GM19099 (cell line): ENCODE data around the gene MESP2.

Source experiments
- POLR2A ChIP-seq: IDR thresholded peaks from 3 replicates; pipeline ENCODE4 v1.6.1; 2011; ENCODE audit warnings: low read depth; ENCODE audit not compliant: insufficient read length; ENCODE audit errors: extremely low read depth

MESP2 gene

DNA sequence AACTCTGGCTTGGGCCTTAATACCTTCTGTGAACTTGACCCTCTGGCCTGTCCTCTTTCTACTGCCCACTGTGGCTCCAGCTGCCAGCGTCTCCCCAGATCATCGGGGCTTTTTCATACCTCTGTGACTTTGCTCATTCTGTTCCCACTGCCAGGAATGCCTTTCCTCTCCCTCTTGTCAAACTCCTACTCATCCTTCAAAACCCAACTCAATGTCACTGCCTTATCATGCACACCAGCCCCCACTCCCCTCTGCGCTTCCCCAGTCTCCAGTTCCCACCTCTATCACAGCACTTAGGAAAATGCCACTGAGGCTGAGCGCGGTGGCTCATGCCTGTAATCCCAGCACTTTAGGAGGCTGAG is 33.6 kb downstream of the MESP2 start:
- no peak for TF ChIP-seq POLR2A

DNA sequence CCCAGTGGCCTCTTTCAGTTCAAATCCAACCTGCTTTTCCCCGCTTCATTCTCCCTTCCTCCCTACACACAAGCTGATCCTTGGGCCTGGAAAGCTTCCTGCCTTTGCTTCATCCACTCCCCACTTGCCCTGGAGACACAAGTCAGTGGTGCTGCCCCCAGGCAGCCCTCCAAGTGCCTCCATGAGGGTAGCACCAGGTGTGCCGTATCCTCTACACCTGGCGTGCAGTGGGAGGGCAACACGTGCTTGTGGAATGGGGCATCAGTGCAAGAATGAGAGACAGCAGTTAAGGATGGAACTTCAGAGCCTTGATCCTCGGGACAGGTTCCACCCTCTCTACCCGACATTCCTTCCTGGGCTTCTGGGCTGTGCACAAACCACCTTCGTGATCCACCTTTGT is 34.7 kb downstream of the MESP2 start:
- no peak for TF ChIP-seq POLR2A

DNA sequence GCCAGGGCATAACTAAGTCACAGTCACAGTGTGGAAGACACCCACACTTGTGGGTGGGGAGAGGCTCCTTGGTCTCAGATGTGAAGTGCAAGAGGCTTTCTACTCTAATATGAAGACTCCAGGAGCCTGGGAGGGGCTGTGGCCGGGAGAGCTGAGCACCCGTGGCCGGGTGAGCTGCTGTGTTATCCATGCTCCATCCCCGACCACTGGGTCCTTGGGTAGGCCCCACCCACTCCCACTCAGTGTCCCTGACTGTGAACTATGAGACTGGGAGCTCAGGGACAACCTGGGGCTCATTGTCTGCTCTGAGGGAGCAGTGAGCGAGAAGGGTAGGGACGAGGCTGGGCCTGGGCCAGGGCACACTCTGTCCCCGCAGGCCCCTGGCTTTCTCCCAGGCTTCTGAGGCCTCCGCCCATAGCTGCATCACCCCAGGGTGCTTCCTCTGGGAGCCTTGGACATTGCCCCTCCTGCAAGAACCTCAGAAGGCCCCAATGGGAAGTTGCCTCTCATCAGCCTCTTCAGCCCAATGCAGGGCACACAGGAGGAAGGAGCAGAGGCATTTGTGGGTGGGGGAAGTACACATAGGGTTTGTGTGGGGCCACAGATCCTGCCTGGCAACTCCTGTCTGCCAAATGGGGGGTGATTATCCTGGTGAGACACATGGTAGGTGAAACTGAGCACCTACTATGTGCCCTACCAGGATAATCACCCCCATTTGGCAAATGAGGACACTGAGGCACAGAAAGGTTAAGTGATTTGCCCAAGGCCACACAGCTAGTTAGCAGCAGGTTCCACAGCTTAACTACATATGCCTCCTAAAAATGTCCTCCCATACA is 36.1 kb downstream of the MESP2 start:
- no peak for TF ChIP-seq POLR2A

DNA sequence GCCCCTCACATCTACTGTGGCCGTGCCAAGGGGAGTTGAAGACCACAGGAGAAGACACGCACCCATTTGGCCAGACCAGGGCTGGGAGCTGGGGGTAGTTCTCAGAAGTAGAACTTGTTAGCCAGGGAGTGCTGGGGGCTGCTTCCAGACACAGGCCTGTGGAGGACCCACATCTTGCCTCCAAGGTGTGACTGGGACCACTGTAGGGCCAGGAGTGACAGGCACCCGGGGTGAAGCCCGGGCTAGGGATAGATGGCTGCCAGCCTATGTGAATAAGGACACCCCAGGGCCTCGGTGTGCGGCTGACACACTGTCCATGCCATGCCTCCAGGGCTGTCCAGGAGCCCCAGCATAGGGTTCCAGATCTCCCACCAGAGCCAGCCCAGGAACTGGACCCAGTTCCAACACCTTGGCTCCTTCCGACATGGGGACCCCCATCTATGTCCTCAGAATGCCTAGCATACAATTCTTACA is 36.8 kb downstream of the MESP2 start:
- no peak for TF ChIP-seq POLR2A

DNA sequence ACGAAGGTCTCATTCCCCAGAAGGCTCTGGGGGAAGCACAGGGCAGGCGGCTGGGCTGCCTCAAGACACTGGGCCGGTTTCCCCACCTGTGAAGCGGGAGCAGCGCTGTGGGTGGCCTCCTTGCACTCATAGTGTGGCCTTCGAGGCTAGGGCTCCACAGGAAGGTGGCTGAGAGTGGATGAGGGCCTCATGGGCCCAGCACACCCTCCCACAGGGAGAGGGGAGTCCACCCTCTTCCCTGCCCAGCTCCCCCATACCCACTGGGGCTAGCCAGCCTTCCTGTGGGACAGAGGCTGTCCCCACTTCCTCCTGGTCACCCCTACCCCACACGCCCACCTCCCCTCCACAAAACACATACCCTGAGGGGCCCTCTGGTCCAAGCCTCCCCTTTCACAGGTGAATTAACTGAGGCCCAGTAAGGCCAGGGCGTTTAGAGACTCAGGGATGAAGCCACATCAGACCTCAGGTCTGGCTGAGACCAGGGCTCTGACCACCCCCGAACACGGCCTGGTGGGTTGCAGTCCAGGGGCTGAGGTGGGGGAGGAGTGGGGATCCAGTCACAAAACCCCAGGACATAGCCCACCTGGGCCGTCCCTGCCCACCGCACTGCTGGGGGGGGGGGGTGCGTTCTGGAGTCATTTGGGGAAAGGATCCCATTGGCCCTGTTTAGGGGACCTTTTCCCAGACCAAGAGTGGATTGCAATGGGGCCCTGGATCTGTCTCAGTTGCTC is 37.4 kb downstream of the MESP2 start:
- TF ChIP-seq POLR2A, result no peak

DNA sequence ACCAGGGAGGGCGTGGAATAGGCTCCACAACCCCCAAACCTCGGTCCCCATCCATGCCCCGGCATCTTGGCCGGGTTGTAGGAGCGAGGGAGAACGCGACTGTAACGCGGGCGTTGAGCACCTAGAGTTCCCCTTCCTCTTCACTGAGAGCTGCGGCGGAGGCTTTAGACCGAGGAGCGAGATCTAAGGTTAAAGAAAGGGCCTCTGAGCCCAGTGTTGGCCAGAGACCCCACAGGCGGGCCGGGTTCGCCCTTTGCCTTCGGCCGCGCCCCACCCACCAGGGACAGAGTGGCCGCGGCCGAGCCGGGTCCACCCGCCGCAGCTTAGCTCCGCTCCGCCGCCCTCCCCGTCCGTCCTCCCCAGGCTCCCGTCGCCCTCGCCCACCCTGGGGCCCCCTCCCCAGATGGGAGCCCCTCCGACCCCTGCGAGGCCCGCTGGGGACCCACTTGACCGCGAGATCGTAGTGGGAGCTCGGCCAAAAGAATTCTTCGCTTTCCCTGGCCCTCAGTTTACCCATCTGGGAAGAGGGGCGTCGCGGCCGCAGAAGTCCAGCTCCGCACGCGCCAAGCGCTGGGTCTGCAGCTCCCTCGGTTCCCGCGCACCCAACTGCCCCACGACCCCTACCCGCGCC is 38.1 kb downstream of the MESP2 start:
- no peak for TF ChIP-seq POLR2A

DNA sequence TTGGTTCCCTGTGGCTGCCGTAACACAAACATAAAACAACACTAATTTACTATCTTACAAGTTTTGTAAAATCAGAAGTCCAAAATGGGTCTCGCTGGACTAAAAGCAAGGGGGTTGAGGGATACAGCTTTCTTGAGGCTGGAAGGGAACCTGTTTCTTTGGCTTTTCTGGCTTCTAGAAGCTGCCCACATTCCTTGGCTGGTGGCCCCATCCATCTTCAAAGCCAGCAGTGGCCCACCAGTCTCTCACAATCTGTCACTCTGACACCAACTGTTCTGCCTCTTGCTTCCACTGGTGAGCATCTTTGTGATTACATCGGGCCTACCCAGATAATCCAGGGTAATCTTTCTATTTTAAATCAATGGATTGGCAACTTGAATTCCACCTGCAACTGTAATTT is 39.6 kb downstream of the MESP2 start:
- TF ChIP-seq POLR2A, result no peak

DNA sequence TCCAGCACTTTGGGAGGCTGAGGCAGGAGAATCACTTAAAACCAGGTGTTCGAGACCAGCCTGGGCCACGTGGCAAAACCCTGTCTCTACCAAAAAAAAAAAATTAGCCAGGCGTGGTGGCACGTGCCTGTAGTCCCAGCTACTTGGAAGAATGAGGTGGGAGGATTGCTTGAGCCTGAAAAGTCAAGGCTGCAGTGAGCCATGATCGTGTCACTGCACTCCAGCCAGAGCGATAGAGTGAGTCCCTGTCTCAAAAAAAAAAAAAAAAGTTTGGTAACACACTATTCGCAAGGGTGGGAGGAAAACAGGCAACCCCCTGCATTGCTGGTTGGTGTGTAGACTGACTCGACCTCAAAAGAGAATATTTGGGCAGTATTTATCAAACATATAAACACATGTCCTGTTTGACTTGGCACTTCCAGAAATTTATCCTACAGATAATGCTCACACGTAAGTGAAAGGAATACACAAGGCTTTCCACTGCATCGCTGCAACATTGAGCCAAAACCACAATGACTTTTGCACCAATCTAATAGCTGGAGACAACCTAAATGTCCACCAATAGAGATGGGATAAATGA is 41.7 kb downstream of the MESP2 start:
- TF ChIP-seq POLR2A, result no peak

DNA sequence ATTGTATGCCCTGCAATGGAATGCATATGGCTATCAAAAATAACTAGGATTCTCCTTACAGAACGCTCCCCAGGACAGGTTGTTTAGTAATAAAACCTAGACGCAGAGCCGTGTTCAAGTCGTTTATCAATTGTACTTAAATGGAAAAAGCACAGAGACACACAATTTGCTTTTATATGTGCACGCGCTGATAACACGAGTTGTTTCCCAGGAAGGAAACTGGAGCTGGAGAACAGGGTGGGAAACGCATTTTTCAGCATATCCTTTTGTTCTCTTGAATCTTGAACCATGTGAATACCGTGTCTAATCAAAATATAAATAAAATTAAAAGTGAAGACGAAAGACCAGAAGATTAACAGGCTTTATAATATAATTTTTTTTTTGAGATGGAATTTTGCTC is 42.2 kb downstream of the MESP2 start:
- no peak for TF ChIP-seq POLR2A

DNA sequence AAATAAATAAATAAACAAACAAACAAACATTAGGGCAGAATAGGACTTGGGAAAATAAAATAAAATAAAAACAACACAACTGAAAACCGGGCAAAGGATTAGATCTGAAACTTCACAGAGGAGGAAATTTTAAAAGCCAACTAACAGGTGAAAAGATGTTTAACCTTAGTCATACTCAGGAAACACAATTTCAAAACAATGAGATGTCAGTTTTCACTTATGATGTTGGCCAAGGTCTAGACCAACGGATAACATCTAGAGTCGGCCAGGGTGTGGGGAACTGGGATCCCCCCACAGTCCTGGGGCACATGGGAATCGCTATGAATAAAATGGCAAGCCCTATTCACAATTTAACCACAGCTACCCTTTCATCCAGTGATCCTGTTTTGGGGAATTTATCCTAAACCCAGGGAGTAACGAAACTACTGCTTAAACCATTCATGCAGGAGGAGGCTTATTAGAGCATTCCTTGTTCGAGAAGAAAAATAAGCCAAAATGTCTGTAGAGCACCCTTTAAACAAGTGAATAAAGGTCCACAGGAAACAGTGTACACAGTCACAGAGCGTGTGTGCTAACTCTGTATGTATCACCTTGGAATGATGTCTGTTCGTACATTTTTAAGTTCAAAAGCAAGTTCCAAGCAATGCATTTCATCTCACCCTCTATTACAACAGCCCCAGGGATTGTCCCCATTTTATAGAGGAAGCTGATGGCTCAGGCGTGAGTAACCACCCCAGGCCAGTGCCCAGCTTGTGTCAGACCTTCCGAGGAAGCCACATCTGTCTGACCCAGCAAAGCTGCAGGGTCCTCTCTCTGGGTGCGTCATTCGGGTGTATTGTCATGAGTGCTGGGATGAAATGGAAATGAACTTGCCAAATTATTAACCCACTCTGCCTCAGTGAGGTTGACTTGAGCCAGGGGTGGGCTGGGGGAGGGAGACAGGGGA is 44.8 kb downstream of the MESP2 start:
- TF ChIP-seq POLR2A, result no peak

DNA sequence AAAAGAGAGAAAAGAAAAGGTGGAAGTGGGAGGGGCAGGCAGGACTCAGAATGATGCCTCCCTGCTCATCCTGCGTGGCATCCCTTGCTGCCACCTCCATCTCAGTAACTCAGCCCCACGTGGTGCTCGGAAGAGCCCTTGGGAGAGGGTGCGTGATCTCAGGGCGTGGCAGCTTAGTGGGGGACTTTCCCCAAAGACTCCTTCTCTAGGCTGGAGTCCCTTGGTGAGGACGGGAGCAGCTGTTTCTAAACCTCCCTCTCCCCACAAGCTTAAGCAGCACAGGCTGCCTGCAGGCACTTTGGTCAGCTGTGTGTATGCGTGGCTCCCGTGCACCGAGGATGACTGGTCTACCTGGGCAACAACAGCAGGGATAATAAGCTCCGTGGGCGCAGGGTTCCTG is 45.9 kb downstream of the MESP2 start:
- TF ChIP-seq POLR2A, result no peak

DNA sequence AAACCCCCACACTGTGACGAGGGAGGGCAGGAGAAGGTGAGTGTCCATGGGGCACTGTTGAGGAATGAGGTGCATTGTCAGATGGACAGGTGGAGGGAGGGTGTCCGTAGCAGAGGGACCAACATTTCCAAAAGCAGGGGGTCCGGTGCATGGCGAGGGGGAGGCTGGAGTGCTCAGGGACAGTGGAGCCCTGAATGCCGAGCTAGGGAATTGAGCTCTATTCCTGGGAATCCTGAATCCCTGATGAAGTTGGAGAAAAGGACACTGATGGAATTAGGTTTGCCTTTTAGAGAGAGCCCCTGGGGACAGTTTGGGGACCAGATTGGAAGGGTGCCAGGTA is 46.4 kb downstream of the MESP2 start:
- TF ChIP-seq POLR2A, result no peak

DNA sequence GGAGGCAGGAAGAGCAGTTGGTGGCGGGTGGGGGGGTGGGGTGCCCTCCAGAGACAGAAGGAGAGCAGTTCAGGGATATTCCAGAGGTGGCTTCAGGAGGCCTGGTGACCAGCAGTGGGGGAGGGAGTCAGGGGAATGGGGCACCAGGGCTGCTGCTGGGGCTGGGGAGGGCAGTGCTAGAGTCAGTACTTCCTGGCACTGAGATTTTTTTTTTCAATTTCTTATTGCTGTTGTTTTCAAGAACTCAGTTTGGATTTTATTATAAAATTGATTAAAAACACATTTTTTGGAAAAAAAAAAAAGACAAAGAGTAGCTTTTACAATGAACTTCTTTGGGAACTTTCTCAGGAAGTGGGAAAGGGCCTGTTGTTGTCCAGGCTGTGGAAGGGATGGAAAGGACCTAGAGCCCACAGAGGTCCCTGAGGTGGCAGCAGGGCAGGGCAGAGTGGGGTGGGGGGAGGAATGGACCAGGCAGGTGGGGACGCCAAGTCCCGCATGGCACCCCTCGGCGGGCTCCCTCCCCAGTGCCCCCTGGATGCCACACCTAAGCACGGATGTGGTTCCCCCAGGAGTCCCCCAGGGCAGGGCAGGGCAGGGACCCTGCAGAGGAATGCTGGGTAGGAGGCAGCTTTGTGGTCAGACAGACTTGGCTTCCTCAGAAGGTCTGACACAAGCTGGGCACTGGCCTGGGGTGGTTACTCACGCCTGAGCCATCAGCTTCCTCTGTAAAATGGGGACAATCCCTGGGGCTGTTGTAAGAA is 47.0 kb downstream of the MESP2 start:
- no peak for TF ChIP-seq POLR2A
